RWPE2 (cell line): ENCODE measurements around the gene WSB2.

ENCODE experiments used
- ATAC-seq: fragments of 200-7000 bp; cut with Tn5 transposase; 3 replicates; pipeline ENCODE4 v1.9.1; 2021; ENCODE audit warnings: low read depth
- DNase-seq: peaks from one replicate; pipeline ENCODE4 v3.0.0-alpha.2; 2020; ENCODE audit warnings: low spot score
- H3K27ac ChIP-seq: fragments of 450-650 bp; 2 replicates; pipeline ENCODE4 v1.5.1; 2017; ENCODE audit warnings: mild to moderate bottlenecking; ENCODE audit not compliant: poor library complexity, severe bottlenecking
- H3K27me3 ChIP-seq: fragments of 250-450 bp; sonication (Bioruptor Pico); 2 replicates; pipeline ENCODE4 v1.5.1; 2021; ENCODE audit warnings: mild to moderate bottlenecking, moderate library complexity; ENCODE audit not compliant: insufficient read depth, poor library complexity, severe bottlenecking
- H3K36me3 ChIP-seq: fragments of 250-450 bp; sonication (Bioruptor Pico); 2 replicates; pipeline ENCODE4 v1.5.1; 2020; ENCODE audit warnings: low read depth, mild to moderate bottlenecking, moderate library complexity
- H3K4me1 ChIP-seq: fragments of 250-450 bp; sonication (Bioruptor Pico); 2 replicates; pipeline ENCODE4 v1.5.1; 2021; ENCODE audit warnings: mild to moderate bottlenecking, moderate library complexity; ENCODE audit not compliant: insufficient read depth, poor library complexity, severe bottlenecking
- H3K4me3 ChIP-seq: fragments of 250-450 bp; sonication (Bioruptor Pico); 2 replicates; pipeline ENCODE4 v1.5.1; 2021; ENCODE audit warnings: mild to moderate bottlenecking, moderate library complexity; ENCODE audit not compliant: severe bottlenecking
- H3K9me3 ChIP-seq: fragments of 250-450 bp; sonication (Bioruptor Pico); 2 replicates; pipeline ENCODE4 v1.5.1; 2021; ENCODE audit warnings: mild to moderate bottlenecking, moderate library complexity; ENCODE audit not compliant: severe bottlenecking
- TF ChIP-seq, protein P1 (sequence below): fragments of 450-650 bp; IDR thresholded peaks from one replicate; pipeline ENCODE4 v1.5.1; 2017; ENCODE audit warnings: mild to moderate bottlenecking, moderate library complexity; ENCODE audit not compliant: poor library complexity, severe bottlenecking

Gene WSB2

DNA sequence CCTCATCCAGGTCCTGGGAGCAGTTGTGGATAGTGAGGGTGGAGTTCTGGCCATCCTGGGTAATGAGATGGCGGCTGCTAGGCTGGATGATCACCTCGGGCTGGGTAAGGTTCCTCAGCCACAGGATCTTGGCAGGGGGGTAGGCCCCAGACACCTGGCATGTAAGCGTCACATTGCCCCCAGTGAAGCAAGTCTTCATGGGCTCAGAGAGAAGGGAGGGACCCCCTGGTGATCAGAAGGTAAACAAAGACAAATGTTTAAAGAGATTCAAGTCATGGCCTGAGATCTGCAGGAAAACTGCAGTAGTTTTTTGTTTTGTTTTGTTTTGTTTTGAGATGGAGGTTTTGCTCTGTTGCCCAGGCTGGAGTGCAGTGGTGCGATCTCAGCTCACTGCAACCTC is 12.8 kb upstream of the WSB2 start:
- Histone ChIP-seq H3K36me3 (peaks cover 4% of the 10 kb centered on the region), H3K27me3 (no peaks in the 10 kb centered on the region), H3K4me3 (no peak overlapping the region), H3K27ac (no peak overlapping the region), H3K4me1 (no peaks in the 10 kb centered on the region), H3K9me3 (no peaks in the 10 kb centered on the region)
- DNase-seq = no peak
- ATAC-seq = no peak
- TF ChIP-seq, protein P1, sequence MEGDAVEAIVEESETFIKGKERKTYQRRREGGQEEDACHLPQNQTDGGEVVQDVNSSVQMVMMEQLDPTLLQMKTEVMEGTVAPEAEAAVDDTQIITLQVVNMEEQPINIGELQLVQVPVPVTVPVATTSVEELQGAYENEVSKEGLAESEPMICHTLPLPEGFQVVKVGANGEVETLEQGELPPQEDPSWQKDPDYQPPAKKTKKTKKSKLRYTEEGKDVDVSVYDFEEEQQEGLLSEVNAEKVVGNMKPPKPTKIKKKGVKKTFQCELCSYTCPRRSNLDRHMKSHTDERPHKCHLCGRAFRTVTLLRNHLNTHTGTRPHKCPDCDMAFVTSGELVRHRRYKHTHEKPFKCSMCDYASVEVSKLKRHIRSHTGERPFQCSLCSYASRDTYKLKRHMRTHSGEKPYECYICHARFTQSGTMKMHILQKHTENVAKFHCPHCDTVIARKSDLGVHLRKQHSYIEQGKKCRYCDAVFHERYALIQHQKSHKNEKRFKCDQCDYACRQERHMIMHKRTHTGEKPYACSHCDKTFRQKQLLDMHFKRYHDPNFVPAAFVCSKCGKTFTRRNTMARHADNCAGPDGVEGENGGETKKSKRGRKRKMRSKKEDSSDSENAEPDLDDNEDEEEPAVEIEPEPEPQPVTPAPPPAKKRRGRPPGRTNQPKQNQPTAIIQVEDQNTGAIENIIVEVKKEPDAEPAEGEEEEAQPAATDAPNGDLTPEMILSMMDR = no peak

DNA sequence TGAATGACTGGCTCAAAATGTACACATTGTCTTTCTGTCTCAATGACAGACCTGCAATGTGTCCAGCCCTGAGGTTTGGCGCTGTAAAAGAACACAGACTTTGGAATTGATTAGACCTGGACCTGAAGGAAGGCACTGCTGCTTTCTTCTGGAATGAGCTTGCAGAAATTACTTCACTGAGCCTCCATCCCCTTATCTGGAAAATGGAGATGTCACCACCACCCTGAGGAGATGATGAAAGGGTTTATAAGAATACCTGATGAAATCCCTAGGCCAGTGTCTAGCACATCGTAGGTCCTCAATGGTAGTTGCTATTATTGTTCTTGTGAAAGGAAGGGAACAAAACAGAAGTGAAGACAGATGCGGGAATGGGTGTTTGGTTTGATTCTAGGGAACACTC is 9.7 kb upstream of the WSB2 start:
- DNase-seq = no peak
- H3K4me1 ChIP-seq = no peaks in the 10 kb centered on the region
- H3K27ac ChIP-seq = no peak overlapping the region
- H3K27me3 ChIP-seq = no peaks in the 10 kb centered on the region
- ATAC-seq = no peak
- H3K4me3 ChIP-seq = no peak overlapping the region
- no peaks in the 10 kb centered on the region for H3K36me3 ChIP-seq
- TF ChIP-seq, protein P1 = no peak
- no peaks in the 10 kb centered on the region for H3K9me3 ChIP-seq

DNA sequence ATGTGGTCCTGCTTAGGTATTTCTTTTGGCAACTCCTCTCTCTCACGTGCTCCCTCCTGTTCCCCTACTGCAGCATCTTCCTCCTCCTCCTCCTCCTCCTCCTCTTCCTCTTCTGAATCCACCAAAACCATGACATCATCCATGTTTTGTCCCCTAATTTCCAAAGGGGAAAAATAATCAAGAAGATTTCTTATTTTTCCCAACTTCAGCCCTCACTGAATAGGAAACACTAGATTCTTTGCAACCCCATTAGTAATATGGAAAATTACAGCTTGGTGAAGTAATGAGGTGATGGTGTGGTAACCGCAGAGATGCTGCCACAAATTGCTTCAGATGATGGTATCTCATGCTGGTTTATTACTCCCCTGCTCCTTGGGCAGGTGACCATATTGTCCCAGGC is 7.5 kb upstream of the WSB2 start:
- no peak overlapping the region for H3K4me3 ChIP-seq
- H3K9me3 ChIP-seq = no peaks in the 10 kb centered on the region
- H3K36me3 ChIP-seq = no peaks in the 10 kb centered on the region
- peaks cover 5% of the 10 kb centered on the region for H3K4me1 ChIP-seq
- no peak overlapping the region for H3K27ac ChIP-seq
- DNase-seq (no peak), ATAC-seq (no peak)
- TF ChIP-seq, protein P1 = no peak
- H3K27me3 ChIP-seq = no peaks in the 10 kb centered on the region

DNA sequence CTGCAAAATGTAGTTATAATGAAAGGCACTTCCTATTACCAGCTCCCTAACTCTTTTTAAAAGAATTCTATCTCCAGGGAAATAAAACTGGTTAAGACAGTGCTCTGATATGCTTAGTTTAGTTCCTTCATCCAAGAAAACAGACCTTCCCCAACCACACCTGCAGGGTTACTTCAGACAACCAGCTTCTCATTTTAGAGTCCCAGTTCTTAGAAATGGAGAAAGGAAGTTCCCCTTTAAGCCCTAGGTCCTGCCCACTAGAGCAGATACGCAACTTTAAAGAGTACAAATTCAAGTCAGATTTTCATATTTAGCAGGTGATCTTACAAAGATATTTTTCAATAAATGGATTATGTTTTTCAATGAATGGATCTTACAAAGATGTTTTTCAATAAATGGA is 4.4 kb upstream of the WSB2 start:
- Histone ChIP-seq H3K4me1 (peaks cover 13% of the 10 kb centered on the region), H3K36me3 (no peaks in the 10 kb centered on the region), H3K27me3 (no peaks in the 10 kb centered on the region), H3K4me3 (no peak overlapping the region), H3K9me3 (no peaks in the 10 kb centered on the region), H3K27ac (no peak overlapping the region)
- TF ChIP-seq, protein P1 = no peak
- DNase-seq (no peak), ATAC-seq (no peak)

DNA sequence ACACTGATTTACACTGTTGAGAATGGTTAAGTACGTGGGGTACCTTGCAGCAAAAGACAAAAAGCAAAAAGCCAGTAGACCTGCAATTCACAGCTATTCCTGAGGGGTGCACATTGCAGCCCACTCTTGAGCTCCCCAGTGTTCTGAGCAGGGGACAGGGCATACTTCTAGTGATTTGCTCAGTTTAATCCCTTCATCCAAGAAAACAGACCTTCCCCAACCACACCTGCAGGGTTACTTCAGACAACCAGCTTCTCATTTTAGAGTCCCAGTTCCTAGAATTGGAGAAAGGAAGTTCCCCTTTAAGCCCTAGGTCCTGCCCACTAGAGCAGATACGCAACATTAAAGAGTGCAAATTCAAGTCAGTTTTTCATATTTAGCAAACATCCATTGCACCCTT is 3.6 kb upstream of the WSB2 start:
- H3K36me3 ChIP-seq = no peaks in the 10 kb centered on the region
- DNase-seq (no peak), ATAC-seq (no peak)
- H3K9me3 ChIP-seq = no peaks in the 10 kb centered on the region
- no peaks in the 10 kb centered on the region for H3K27me3 ChIP-seq
- no peak overlapping the region for H3K27ac ChIP-seq
- no peak overlapping the region for H3K4me3 ChIP-seq
- peaks cover 13% of the 10 kb centered on the region for H3K4me1 ChIP-seq
- TF ChIP-seq, protein P1 = no peak
